Activated B cell treated with CpG ODN at 0.5 μM for 24 hours (primary cell): ENCODE measurements around the gene RASA1. TPM values are rescaled to one million over a fixed set of nuclear protein-coding genes. Genes with fewer than 3 reads are reported as not detected.
"Not testable (repeated sequence)": the region's sequence is repeated elsewhere in the genome, so short reads cannot be mapped to it uniquely, and the experiment has no call there.

Source experiments
- ATAC-seq: fragments of 200-7000 bp; cut with Tn5 transposase; one replicate; pipeline ENCODE4 v1.10.0; 2021; ENCODE audit warnings: low read depth, mild to moderate bottlenecking, moderate library complexity
- CTCF ChIA-PET: fragments of 350-600 bp; sonication (Branson Sonifier 250); formaldehyde crosslinking; loops from one replicate; lab custom pipeline; 2021; ENCODE audit warnings: antibody characterized with exemption; lab: Charles Lee
- POLR2A ChIA-PET: fragments of 350-600 bp; sonication (Branson Sonifier 250); formaldehyde crosslinking; loops from one replicate; lab custom pipeline; 2021; ENCODE audit warnings: antibody characterized with exemption; lab: Charles Lee
- DNase-seq: peaks from one replicate; pipeline ENCODE4 v3.0.0; 2022
- H3K27ac Mint-ChIP-seq: one replicate; pipeline ENCODE4 v1.8.0; 2020; ENCODE audit warnings: mixed read lengths
- H3K27me3 Mint-ChIP-seq: one replicate; pipeline ENCODE4 v1.8.0; 2021; ENCODE audit warnings: mixed read lengths
- H3K36me3 Mint-ChIP-seq: one replicate; pipeline ENCODE4 v1.8.0; 2021; ENCODE audit warnings: low read depth, mixed read lengths
- H3K4me1 Mint-ChIP-seq: one replicate; pipeline ENCODE4 v1.8.0; 2021; ENCODE audit warnings: mixed read lengths
- H3K4me3 Mint-ChIP-seq: one replicate; pipeline ENCODE4 v1.8.0; 2020; ENCODE audit warnings: mild to moderate bottlenecking, mixed read lengths
- H3K9me3 Mint-ChIP-seq: one replicate; pipeline ENCODE4 v1.8.0; 2020; ENCODE audit warnings: mixed read lengths
- intact Hi-C: fragments of 100-400 bp; cut with micrococcal nuclease; formaldehyde crosslinking; loops from one replicate; pipeline ENCODE4 v1.15.1; 2024
- total RNA-seq: library from RNA; stranded (reverse); gene quantifications from 2 replicates; pipeline ENCODE4 v1.2.3, GENCODE V29; 2022
- TF ChIP-seq, protein P1 (sequence below): fragments of 200-600 bp; IDR thresholded peaks from one replicate; pipeline ENCODE4 v1.8.0; 2022; ENCODE audit warnings: antibody characterized with exemption, mild to moderate bottlenecking

The RASA1 gene
- total RNA-seq, 1 donor from 2014 or later = 28.8 TPM

DNA sequence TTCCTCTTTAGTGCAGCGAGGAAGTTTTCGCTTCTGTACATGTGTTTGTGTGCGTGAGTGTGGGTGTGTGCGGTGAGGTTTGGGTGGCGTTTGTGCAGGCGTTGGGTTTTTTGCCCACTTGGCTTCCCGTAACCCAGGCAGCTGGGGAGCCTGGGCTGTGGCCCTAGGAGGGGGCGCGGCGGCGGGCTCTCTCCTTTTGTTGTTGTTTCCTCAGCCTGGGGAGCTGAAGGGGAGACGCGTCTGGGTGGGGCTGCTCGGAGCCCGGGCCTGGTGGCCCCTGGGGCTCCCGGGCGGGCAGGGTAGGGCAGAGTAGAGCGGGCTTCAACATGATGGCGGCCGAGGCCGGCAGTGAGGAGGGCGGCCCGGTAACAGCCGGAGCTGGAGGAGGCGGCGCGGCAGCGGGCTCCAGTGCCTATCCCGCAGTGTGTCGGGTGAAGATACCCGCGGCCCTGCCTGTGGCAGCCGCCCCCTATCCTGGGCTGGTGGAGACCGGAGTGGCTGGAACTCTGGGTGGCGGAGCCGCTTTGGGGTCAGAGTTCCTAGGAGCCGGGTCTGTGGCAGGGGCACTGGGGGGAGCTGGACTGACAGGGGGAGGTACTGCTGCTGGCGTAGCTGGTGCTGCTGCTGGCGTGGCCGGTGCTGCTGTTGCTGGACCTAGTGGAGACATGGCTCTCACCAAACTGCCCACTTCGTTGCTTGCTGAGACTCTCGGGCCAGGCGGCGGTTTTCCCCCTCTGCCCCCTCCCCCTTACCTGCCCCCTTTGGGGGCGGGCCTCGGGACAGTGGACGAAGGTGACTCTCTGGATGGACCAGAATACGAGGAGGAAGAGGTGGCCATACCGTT, 665 bp downstream of the RASA1 start:
- ATAC-seq (peak; percentile 69), DNase-seq (peak; percentile 68)
- POLR2A ChIA-PET = interaction anchor here (0.6 to 3.3 kb wide), 16 partner anchors 8 to 1466 kb away, joined by 3 to 19 read pairs (median 4); no protein-coding TSS in a partner anchor
- intact Hi-C loops = loop anchor here (1.0 to 2.0 kb wide), 3 partner anchors 14 to 652 kb away; partner anchors contain the start of gene COX7C
- Mint-ChIP-seq H3K4me3 (peak overlapping the region; percentile 99), H3K36me3 (peaks cover 23% of the 10 kb centered on the region), H3K9me3 (no peaks in the 10 kb centered on the region), H3K27ac (peak overlapping the region; percentile 96), H3K27me3 (no peaks in the 10 kb centered on the region), H3K4me1 (peaks cover 28% of the 10 kb centered on the region)
- CTCF ChIA-PET = interaction anchor here (0.6 to 1.3 kb wide), 3 partner anchors 128 to 143 kb away, joined by 3 to 4 read pairs (median 3); no protein-coding TSS in a partner anchor
- TF ChIP-seq, protein P1, sequence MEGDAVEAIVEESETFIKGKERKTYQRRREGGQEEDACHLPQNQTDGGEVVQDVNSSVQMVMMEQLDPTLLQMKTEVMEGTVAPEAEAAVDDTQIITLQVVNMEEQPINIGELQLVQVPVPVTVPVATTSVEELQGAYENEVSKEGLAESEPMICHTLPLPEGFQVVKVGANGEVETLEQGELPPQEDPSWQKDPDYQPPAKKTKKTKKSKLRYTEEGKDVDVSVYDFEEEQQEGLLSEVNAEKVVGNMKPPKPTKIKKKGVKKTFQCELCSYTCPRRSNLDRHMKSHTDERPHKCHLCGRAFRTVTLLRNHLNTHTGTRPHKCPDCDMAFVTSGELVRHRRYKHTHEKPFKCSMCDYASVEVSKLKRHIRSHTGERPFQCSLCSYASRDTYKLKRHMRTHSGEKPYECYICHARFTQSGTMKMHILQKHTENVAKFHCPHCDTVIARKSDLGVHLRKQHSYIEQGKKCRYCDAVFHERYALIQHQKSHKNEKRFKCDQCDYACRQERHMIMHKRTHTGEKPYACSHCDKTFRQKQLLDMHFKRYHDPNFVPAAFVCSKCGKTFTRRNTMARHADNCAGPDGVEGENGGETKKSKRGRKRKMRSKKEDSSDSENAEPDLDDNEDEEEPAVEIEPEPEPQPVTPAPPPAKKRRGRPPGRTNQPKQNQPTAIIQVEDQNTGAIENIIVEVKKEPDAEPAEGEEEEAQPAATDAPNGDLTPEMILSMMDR = no peak

DNA sequence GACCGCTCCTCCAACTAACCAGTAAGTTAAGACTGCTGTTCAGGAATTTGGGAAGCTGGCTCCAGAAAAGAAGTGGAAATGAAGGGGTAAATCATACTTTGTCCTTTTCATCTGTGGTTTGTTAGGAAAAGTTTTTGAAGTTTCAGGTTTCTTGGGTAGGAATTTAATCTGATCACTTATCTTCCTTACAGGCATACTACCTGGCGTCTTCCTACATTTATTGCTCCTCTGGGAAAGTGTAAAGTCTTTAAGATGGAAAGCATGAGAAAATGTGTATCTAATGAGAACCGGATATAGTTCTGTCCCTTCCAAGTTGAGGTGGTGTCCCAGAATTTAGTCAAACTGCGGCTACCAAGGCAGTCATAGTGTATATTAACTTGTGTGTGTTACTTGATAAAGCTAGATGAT, 1.3 kb downstream of the RASA1 start:
- H3K27me3 Mint-ChIP-seq = no peaks in the 10 kb centered on the region
- CTCF ChIA-PET = interaction anchor here (0.6 to 1.1 kb wide), 2 partner anchors 128 to 131 kb away, joined by 3 to 4 read pairs; no protein-coding TSS in a partner anchor
- H3K4me3 Mint-ChIP-seq = peak overlapping the region; percentile 99
- TF ChIP-seq, protein P1 = no peak
- peak overlapping the region; percentile 96 for H3K27ac Mint-ChIP-seq
- DNase-seq = no peak
- H3K9me3 Mint-ChIP-seq = no peaks in the 10 kb centered on the region
- POLR2A ChIA-PET = interaction anchor here (1.0 to 3.3 kb wide), 6 partner anchors 15 to 194 kb away, joined by 3 to 19 read pairs (median 4); no protein-coding TSS in a partner anchor
- ATAC-seq = no peak
- H3K4me1 Mint-ChIP-seq = peaks cover 28% of the 10 kb centered on the region
- H3K36me3 Mint-ChIP-seq = peaks cover 23% of the 10 kb centered on the region
- intact Hi-C loops = loop anchor here (1.0 to 2.0 kb wide), 3 partner anchors 14 to 652 kb away; partner anchors contain the start of gene COX7C

DNA sequence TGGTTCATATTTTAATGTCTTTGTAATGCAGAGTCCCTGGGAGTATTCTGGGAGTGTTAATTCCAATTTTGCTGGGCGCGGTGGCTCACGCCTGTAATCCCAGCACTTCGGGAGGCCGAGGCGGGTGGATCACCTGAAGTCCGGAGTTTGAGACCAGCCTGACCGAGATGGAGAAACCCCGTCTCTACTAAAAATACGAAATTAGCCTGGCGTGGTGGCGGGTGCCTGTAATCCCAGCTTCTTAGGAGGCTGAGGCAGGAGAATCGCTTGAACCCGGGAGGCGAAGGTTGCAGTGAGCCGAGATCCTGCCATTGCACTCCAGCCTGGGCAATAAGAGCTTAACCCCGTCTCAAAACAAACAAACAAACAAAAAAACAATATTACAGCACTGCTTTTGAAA, 3.2 kb downstream of the RASA1 start:
- CTCF ChIA-PET = not testable (repeated sequence)

DNA sequence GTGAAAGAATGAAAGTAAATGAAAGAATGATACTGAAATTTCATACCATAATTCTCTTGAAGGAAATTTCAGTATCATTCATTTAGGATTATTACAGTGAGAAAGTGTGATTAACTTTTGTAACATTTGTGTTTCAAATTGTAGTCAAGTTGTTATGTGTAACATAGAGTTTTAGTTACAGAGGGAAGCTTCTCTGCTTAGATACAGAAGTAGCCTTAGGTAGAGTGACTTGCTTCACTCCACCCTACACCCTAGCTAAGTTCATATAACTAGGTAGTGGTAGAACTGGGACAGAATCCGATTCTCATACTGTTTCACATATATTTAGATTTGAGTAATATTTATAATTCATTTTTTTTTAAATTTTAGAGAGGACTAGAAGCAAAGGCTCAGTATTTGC, 9.0 kb downstream of the RASA1 start:
- DNase-seq (no peak), ATAC-seq (no peak)
- H3K27me3 Mint-ChIP-seq = no peaks in the 10 kb centered on the region
- peaks cover 27% of the 10 kb centered on the region for H3K36me3 Mint-ChIP-seq
- TF ChIP-seq, protein P1 = no peak
- CTCF ChIA-PET = no interaction called here
- intact Hi-C loops = loop anchor here (2.0 kb wide), 1 partner anchor 20 kb away; no protein-coding TSS in a partner anchor
- H3K4me3 Mint-ChIP-seq = no peak overlapping the region
- POLR2A ChIA-PET = interaction anchor here (1.1 kb wide), 1 partner anchor 9 kb away, joined by 3 read pairs; the partner anchor contains the start of gene RASA1
- H3K4me1 Mint-ChIP-seq = peaks cover 44% of the 10 kb centered on the region
- no peaks in the 10 kb centered on the region for H3K9me3 Mint-ChIP-seq
- H3K27ac Mint-ChIP-seq = no peak overlapping the region

More for the DNA sequence above, 3.2 kb downstream of the RASA1 start:
- DNase-seq, ATAC-seq, H3K27ac Mint-ChIP-seq, H3K4me3 Mint-ChIP-seq, intact Hi-C loops, H3K9me3 Mint-ChIP-seq, H3K27me3 Mint-ChIP-seq: not testable (repeated sequence)
- H3K4me1 Mint-ChIP-seq = peaks cover 47% of the 10 kb centered on the region
- H3K36me3 Mint-ChIP-seq = peaks cover 26% of the 10 kb centered on the region
- POLR2A ChIA-PET = interaction anchor here (0.6 kb wide), 1 partner anchor 57 kb away, joined by 7 read pairs; no protein-coding TSS in a partner anchor

DNA sequence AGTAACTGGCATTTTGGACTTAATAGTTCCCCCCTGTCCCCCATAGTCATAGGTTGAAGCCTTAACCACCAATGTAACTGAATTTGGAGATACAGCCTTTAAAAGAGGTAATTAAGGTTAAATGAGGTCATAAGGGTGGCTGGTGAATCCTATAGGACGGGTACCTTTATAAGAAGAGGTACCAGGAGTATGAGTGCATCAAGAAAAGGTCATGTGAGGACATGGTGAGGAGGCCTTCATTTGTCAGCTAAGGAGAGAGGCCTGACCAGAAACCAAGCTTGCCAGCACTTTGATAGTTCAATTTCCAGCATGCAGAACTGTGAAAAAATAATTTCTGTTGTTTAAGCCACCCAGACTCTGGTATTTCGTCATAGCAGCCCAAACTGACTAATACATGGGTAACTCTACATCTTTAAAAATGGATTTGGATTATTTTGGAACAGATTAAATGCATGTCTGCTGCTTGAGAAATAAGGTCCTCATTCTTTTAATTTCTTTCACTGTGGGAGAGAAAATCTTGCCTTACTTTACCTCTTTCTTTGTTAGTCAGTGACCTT, 9.7 kb downstream of the RASA1 start:
- ChIA-PET POLR2A (no interaction called here), CTCF (no interaction called here)
- intact Hi-C loops = loop anchor here (2.0 kb wide), 1 partner anchor 19 kb away; no protein-coding TSS in a partner anchor
- Mint-ChIP-seq H3K27ac (no peak overlapping the region), H3K36me3 (peaks cover 32% of the 10 kb centered on the region), H3K4me3 (no peak overlapping the region), H3K9me3 (no peaks in the 10 kb centered on the region), H3K27me3 (no peaks in the 10 kb centered on the region), H3K4me1 (peaks cover 51% of the 10 kb centered on the region)
- TF ChIP-seq, protein P1 = no peak
- no peak for ATAC-seq
- DNase-seq = no peak
